ENCODE results near the gene MGLL. TPM values are rescaled to one million over a fixed set of nuclear protein-coding genes. Genes with fewer than 3 reads are reported as not detected.

MGLL gene
- total RNA-seq, 2 experiments from 2014 or later: 19.2 to 21.6 TPM

DNA sequence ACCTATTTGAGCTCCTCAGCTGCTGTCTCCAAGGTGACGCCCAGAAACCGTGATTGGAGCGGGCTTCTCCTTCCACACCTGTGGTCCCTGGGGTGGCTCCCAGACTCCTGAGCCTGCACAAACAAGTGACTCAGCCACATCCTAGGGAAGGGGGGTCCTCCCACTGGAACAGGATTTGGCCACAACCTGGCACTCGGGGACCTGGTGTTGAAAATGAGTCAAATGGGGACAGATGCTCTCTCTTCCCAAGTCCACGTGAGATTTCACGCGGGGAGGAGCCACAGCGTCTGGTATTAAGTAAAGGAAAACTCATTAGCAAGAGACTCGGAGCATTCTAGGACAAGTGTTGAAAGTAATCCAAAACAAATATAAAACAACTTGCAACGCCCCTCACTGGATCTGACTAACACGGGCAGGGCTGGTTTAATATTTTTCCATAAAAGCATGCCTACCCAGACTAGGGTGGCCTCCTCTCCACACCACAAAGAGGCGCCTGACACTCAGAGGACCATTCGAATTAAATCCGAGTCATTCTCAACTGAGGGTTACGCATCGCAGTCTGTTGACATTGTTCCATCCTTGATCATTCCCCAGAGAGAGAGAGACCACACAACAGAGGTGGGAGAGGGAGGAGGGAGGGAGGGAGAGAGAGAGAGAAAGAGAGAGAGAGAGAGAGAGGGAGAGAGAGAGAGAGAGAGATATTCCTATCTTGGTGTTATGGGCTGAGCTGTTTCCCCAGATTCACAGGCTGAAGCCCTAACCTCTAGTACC, 74.4 kb downstream of the MGLL start:
- POLR2A ChIA-PET: interaction anchor here (1.0 kb wide), 1 partner anchor 12 kb away, joined by 3 read pairs; no protein-coding TSS in a partner anchor
- H3K4me3 ChIP-seq (ENCODE audit: low read depth, low read length, poor library complexity, severe bottlenecking): no peak overlapping the region

GRCh38 chr3:127747066-127747465, 75.2 kb downstream of the MGLL start:
- no TSS peak for BruUV-seq (replicated peaks)
- CTCF ChIA-PET (ENCODE audit: unreplicated experiment): no interaction called here
- H3K4me2 ChIP-seq (ENCODE audit: low read length): no peak overlapping the region

More for the DNA sequence above, 74.4 kb downstream of the MGLL start:
- TF ChIP-seq EZH2phosphoT487 (IDR thresholded peaks at IDR 0.05; ENCODE audit: borderline replicate concordance, low read depth, low read length): no peak
- TF ChIP-seq, protein P1, sequence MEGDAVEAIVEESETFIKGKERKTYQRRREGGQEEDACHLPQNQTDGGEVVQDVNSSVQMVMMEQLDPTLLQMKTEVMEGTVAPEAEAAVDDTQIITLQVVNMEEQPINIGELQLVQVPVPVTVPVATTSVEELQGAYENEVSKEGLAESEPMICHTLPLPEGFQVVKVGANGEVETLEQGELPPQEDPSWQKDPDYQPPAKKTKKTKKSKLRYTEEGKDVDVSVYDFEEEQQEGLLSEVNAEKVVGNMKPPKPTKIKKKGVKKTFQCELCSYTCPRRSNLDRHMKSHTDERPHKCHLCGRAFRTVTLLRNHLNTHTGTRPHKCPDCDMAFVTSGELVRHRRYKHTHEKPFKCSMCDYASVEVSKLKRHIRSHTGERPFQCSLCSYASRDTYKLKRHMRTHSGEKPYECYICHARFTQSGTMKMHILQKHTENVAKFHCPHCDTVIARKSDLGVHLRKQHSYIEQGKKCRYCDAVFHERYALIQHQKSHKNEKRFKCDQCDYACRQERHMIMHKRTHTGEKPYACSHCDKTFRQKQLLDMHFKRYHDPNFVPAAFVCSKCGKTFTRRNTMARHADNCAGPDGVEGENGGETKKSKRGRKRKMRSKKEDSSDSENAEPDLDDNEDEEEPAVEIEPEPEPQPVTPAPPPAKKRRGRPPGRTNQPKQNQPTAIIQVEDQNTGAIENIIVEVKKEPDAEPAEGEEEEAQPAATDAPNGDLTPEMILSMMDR (conservative IDR thresholded peaks at IDR 0.05; ENCODE audit: low read length): no peak
- H3K9me3 ChIP-seq (ENCODE audit: low read length): no peaks in the 10 kb centered on the region
- H3K4me1 ChIP-seq (ENCODE audit: insufficient read depth, low read length, poor library complexity, severe bottlenecking): peaks cover 26% of the 10 kb centered on the region
- intact Hi-C loops (cut with micrococcal nuclease; ENCODE audit: unreplicated experiment): no loop called here
- H3K9me2 ChIP-seq (ENCODE audit: insufficient read depth, low read length): no peaks in the 10 kb centered on the region
- DNase-seq (ENCODE audit: low spot score): no peak
- no peak overlapping the region for H3K27ac ChIP-seq (ENCODE audit: low read depth, low read length, poor library complexity, severe bottlenecking)
- no TSS peak for BruUV-seq (replicated peaks)
- no peak overlapping the region for H2AFZ ChIP-seq (ENCODE audit: low read length)
- CTCF ChIA-PET (ENCODE audit: unreplicated experiment): interaction anchor here (0.6 kb wide), 2 partner anchors 8 to 130 kb away, joined by 3 read pairs; no protein-coding TSS in a partner anchor
- H3K79me2 ChIP-seq (ENCODE audit: insufficient read depth, low read depth, low read length): no peaks in the 10 kb centered on the region
- no peaks in the 10 kb centered on the region for H4K20me1 ChIP-seq (ENCODE audit: insufficient read depth, low read length)
- H3K36me3 ChIP-seq (ENCODE audit: insufficient read depth, low read length): no peaks in the 10 kb centered on the region
- no peak overlapping the region for H3K4me2 ChIP-seq (ENCODE audit: low read length)

More at GRCh38 chr3:127747066-127747465, 75.2 kb downstream of the MGLL start:
- TF ChIP-seq EZH2phosphoT487 (IDR thresholded peaks at IDR 0.05; ENCODE audit: borderline replicate concordance, low read depth, low read length): no peak
- TF ChIP-seq, protein P1 (conservative IDR thresholded peaks at IDR 0.05; ENCODE audit: low read length): no peak
- Histone ChIP-seq H3K27ac (ENCODE audit: low read depth, low read length, poor library complexity, severe bottlenecking) (no peak overlapping the region), H4K20me1 (ENCODE audit: insufficient read depth, low read length) (no peaks in the 10 kb centered on the region), H3K9me2 (ENCODE audit: insufficient read depth, low read length) (no peaks in the 10 kb centered on the region), H2AFZ (ENCODE audit: low read length) (no peak overlapping the region), H3K4me3 (ENCODE audit: low read depth, low read length, poor library complexity, severe bottlenecking) (no peak overlapping the region), H3K79me2 (ENCODE audit: insufficient read depth, low read depth, low read length) (no peaks in the 10 kb centered on the region), H3K36me3 (ENCODE audit: insufficient read depth, low read length) (no peaks in the 10 kb centered on the region), H3K9me3 (ENCODE audit: low read length) (no peaks in the 10 kb centered on the region), H3K4me1 (ENCODE audit: insufficient read depth, low read length, poor library complexity, severe bottlenecking) (peaks cover 26% of the 10 kb centered on the region)
- no peak for DNase-seq (ENCODE audit: low spot score)
- intact Hi-C loops (cut with micrococcal nuclease; ENCODE audit: unreplicated experiment): no loop called here
- POLR2A ChIA-PET: interaction anchor here (1.0 kb wide), 1 partner anchor 11 kb away, joined by 3 read pairs; no protein-coding TSS in a partner anchor

All from OCI-LY7 (cell line).